Measurements from ENCODE around the gene ELFN2. TPM values are rescaled to one million over a fixed set of nuclear protein-coding genes. Genes with fewer than 3 reads are reported as not detected.

ELFN2 gene
- total RNA-seq, 6 experiments from 2014 or later = 0.07 to 0.93 (median 0.49) TPM

- TF ChIP-seq, protein P1, sequence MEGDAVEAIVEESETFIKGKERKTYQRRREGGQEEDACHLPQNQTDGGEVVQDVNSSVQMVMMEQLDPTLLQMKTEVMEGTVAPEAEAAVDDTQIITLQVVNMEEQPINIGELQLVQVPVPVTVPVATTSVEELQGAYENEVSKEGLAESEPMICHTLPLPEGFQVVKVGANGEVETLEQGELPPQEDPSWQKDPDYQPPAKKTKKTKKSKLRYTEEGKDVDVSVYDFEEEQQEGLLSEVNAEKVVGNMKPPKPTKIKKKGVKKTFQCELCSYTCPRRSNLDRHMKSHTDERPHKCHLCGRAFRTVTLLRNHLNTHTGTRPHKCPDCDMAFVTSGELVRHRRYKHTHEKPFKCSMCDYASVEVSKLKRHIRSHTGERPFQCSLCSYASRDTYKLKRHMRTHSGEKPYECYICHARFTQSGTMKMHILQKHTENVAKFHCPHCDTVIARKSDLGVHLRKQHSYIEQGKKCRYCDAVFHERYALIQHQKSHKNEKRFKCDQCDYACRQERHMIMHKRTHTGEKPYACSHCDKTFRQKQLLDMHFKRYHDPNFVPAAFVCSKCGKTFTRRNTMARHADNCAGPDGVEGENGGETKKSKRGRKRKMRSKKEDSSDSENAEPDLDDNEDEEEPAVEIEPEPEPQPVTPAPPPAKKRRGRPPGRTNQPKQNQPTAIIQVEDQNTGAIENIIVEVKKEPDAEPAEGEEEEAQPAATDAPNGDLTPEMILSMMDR (IDR thresholded peaks at IDR 0.05) = no peak
- no peak for TF ChIP-seq POLR2A (IDR thresholded peaks at IDR 0.05)
- Histone ChIP-seq H3K4me1 (peaks cover 0 to 9% (median 0%) of the 10 kb centered on the region in 4 donors), H3K27me3 (peaks cover 0 to 4% of the 10 kb centered on the region in 2 donors), H3K9me3 (no peaks in the 10 kb centered on the region), H3K36me3 (no peaks in the 10 kb centered on the region), H3K4me3 (no peak overlapping the region), H3K27ac (no peak overlapping the region)
- intact Hi-C loops (cut with DNase I) = no loop called here
- DNase-seq (no peak), ATAC-seq (no peak)
- WGBS (ENCODE audit: insufficient coverage, low coverage, low lambda C conversion rate, missing lambda C conversion rate) = 30% methylated on average over 12 of the region's 43 CpGs
These were observed 7.8 kb downstream of the ELFN2 start for GRCh38 chr22:37419370-37419968.

- intact Hi-C loops (cut with DNase I) = no loop called here
- no peak for ATAC-seq
- peaks cover 0 to 4% of the 10 kb centered on the region in 2 donors for H3K27me3 ChIP-seq
- H3K9me3 ChIP-seq = no peaks in the 10 kb centered on the region
- peaks cover 0 to 9% (median 0%) of the 10 kb centered on the region in 4 donors for H3K4me1 ChIP-seq
- WGBS (ENCODE audit: insufficient coverage, low coverage, low lambda C conversion rate, missing lambda C conversion rate) = 84% methylated on average over 9 of the region's 28 CpGs
- no peak for DNase-seq
- H3K27ac ChIP-seq = no peak overlapping the region
- TF ChIP-seq, protein P1 (IDR thresholded peaks at IDR 0.05) = no peak
- TF ChIP-seq POLR2A (IDR thresholded peaks at IDR 0.05) = no peak
- H3K4me3 ChIP-seq = no peak overlapping the region
- no peaks in the 10 kb centered on the region for H3K36me3 ChIP-seq
These were observed 8.5 kb downstream of the ELFN2 start for GRCh38 chr22:37418627-37419369.

GRCh38 chr22:37417677-37418348 lies 9.5 kb downstream of the ELFN2 start:
- DNase-seq (peak in 1 of 3 donors; percentile 38), ATAC-seq (no peak)
- H3K9me3 ChIP-seq = no peaks in the 10 kb centered on the region
- peaks cover 0 to 4% of the 10 kb centered on the region in 2 donors for H3K27me3 ChIP-seq
- intact Hi-C loops (cut with DNase I) = no loop called here
- no peak overlapping the region for H3K27ac ChIP-seq
- no peak overlapping the region for H3K4me3 ChIP-seq
- H3K36me3 ChIP-seq = no peaks in the 10 kb centered on the region
- TF ChIP-seq POLR2A (IDR thresholded peaks at IDR 0.05) = no peak
- TF ChIP-seq, protein P1 (IDR thresholded peaks at IDR 0.05) = no peak
- H3K4me1 ChIP-seq = peaks cover 0 to 9% (median 0%) of the 10 kb centered on the region in 4 donors
- WGBS (ENCODE audit: insufficient coverage, low coverage, low lambda C conversion rate, missing lambda C conversion rate) = 63% methylated on average over 5 of the region's 8 CpGs

DNA sequence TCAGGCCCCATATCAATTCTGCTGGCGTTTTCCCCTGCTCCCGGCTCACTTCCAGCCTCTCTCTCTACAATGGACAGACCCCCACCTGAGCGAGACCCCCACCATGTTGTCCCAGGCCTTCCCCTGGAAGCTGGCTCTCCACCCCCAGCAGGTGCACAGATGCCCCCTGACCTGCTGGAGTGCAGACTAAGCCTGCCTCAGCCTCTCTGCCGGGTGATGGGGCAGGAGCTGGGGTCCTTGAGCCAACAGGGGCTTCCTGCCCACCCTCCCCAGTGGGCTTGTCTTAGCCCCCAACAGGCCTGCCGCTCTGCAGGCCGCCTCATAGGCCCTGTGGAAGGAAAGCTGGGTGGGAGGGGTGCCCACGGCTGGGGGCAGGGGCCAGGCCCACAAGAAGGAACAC lies 10.0 kb downstream of the ELFN2 start:
- peaks cover 0 to 9% (median 0%) of the 10 kb centered on the region in 4 donors for H3K4me1 ChIP-seq
- ATAC-seq (no peak), DNase-seq (no peak)
- intact Hi-C loops (cut with DNase I) = no loop called here
- H3K36me3 ChIP-seq = no peaks in the 10 kb centered on the region
- H3K27ac ChIP-seq = no peak overlapping the region
- no peak for TF ChIP-seq POLR2A (IDR thresholded peaks at IDR 0.05)
- TF ChIP-seq, protein P1 (IDR thresholded peaks at IDR 0.05) = no peak
- H3K9me3 ChIP-seq = no peaks in the 10 kb centered on the region
- WGBS (ENCODE audit: insufficient coverage, low coverage, low lambda C conversion rate, missing lambda C conversion rate) = no CpG with 5 or more reads among the region's 7 CpGs
- H3K27me3 ChIP-seq = peaks cover 0 to 4% of the 10 kb centered on the region in 2 donors
- H3K4me3 ChIP-seq = no peak overlapping the region

All from right lobe of liver (tissue), 6 donors.